IMR-90 (cell line): ENCODE data around the gene CR1L.
"Not testable (repeated sequence)": the region's sequence is repeated elsewhere in the genome, so short reads cannot be mapped to it uniquely, and the experiment has no call there.

Source experiments
- CHD1 ChIP-seq: IDR thresholded peaks from 2 replicates; pipeline ENCODE4 v1.6.1; 2012; ENCODE audit warnings: low read depth, low read length, improper control_type of control experiment
- ELK1 ChIP-seq: fragments of 150-350 bp; IDR thresholded peaks from 2 replicates; pipeline ENCODE4 v1.6.1; 2016; ENCODE audit warnings: low read depth, mild to moderate bottlenecking, low read length, moderate library complexity, borderline replicate concordance
- POLR2A ChIP-seq: IDR thresholded peaks from 2 replicates; pipeline ENCODE4 v1.6.1; 2012; ENCODE audit warnings: mild to moderate bottlenecking, low read depth, low read length
- RAD21 ChIP-seq: IDR thresholded peaks from 2 replicates; pipeline ENCODE4 v1.6.1; 2012; ENCODE audit warnings: low read length, improper control_type of control experiment
- TF ChIP-seq, protein P1 (sequence below): conservative IDR thresholded peaks from 2 replicates; pipeline ENCODE4 v1.5.1; 2012; ENCODE audit warnings: mild to moderate bottlenecking, low read depth, low read length, improper control_type of control experiment

- TF ChIP-seq, protein P1, sequence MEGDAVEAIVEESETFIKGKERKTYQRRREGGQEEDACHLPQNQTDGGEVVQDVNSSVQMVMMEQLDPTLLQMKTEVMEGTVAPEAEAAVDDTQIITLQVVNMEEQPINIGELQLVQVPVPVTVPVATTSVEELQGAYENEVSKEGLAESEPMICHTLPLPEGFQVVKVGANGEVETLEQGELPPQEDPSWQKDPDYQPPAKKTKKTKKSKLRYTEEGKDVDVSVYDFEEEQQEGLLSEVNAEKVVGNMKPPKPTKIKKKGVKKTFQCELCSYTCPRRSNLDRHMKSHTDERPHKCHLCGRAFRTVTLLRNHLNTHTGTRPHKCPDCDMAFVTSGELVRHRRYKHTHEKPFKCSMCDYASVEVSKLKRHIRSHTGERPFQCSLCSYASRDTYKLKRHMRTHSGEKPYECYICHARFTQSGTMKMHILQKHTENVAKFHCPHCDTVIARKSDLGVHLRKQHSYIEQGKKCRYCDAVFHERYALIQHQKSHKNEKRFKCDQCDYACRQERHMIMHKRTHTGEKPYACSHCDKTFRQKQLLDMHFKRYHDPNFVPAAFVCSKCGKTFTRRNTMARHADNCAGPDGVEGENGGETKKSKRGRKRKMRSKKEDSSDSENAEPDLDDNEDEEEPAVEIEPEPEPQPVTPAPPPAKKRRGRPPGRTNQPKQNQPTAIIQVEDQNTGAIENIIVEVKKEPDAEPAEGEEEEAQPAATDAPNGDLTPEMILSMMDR: not testable (repeated sequence)
- TF ChIP-seq ELK1, CHD1, RAD21, POLR2A: not testable (repeated sequence)
These were observed 125.6 kb downstream of the CR1L start for GRCh38 chr1:207770514-207770913.
